ENCODE data around the gene KRR1. TPM values are rescaled to one million over a fixed set of nuclear protein-coding genes. Genes with fewer than 3 reads are reported as not detected.

KRR1 gene
- total RNA-seq, 1 experiment from 2014 or later = 192 TPM

- TF ChIP-seq FOSL1 (IDR thresholded peaks at IDR 0.05; ENCODE audit: low read depth) = no peak
- TF ChIP-seq SRF (IDR thresholded peaks at IDR 0.05; ENCODE audit: low read depth) = no peak
- TF ChIP-seq JUND (IDR thresholded peaks at IDR 0.05) = no peak
- no peak for TF ChIP-seq CEBPB (IDR thresholded peaks at IDR 0.05; ENCODE audit: low read depth)
- no peak for TF ChIP-seq REST (IDR thresholded peaks at IDR 0.05; ENCODE audit: low read depth)
- no peak for TF ChIP-seq SIN3A (IDR thresholded peaks at IDR 0.05; ENCODE audit: low read depth)
These were observed 58.6 kb downstream of the KRR1 start (continued) for GRCh38 chr12:75452675-75453330.

GRCh38 chr12:75447691-75448393 lies 63.6 kb downstream of the KRR1 start:
- H3K79me2 ChIP-seq (ENCODE audit: insufficient read depth, low read length) = no peaks in the 10 kb centered on the region
- ChIA-PET POLR2A (no interaction called here), CTCF (no interaction called here), RAD21 (ENCODE audit: low non-redundant PET in 1 of 2, low total read pairs in 2 of 2, uncharacterized antibody in 2 of 2, unreplicated experiment in 2 of 2) (no interaction called here)
- H3K4me3 ChIP-seq (replicated peaks in 1 of 2; ENCODE audit: low read depth in 1 of 2, low read length in 2 of 2) = no peak overlapping the region
- H3K9me2 ChIP-seq (ENCODE audit: insufficient read depth) = no peaks in the 10 kb centered on the region
- H3K36me3 ChIP-seq (ENCODE audit: control insufficient read depth in 1 of 2, insufficient read depth in 2 of 2, low read length in 2 of 2) = no peaks in the 10 kb centered on the region
- peak overlapping the region; percentile 36; the same call in 1 of the 2 replicates for H3K4me2 ChIP-seq (ENCODE audit: low read length)
- intact Hi-C loops (cut with micrococcal nuclease) = no loop called here
- no peaks in the 10 kb centered on the region; a peak in 1 of 4 replicates for H3K9me3 ChIP-seq (ENCODE audit: control insufficient read depth in 1 of 2, insufficient read depth in 1 of 2, low read depth in 1 of 2, low read length in 2 of 2)
- no TSS peak for BruUV-seq (replicated peaks)
- no peak overlapping the region for H3K9ac ChIP-seq (ENCODE audit: low read length)
- H2AFZ ChIP-seq (ENCODE audit: low read depth, low read length, poor library complexity, severe bottlenecking) = no peak overlapping the region
- no peaks in the 10 kb centered on the region for H4K20me1 ChIP-seq (ENCODE audit: insufficient read depth)
- DNase-seq (ENCODE audit: low read depth, low spot score) (no peak), ATAC-seq (no peak)
- H3K4me1 ChIP-seq (ENCODE audit: control insufficient read depth in 1 of 2, insufficient read depth in 2 of 2, low read length in 2 of 2) = peaks cover 0 to 21% of the 10 kb centered on the region in 2 experiments; a peak in 3 of 4 replicates
- H3K27me3 ChIP-seq (ENCODE audit: insufficient read depth, low read length) = no peaks in the 10 kb centered on the region
- no peak overlapping the region for H3K27ac ChIP-seq (ENCODE audit: low read depth, low read length)
- TF ChIP-seq FOSL1 (IDR thresholded peaks at IDR 0.05; ENCODE audit: low read depth) = no peak
- no peak for TF ChIP-seq RAD21 (IDR thresholded peaks at IDR 0.05; ENCODE audit: low read depth)
- TF ChIP-seq TCF7L2 (IDR thresholded peaks at IDR 0.05; ENCODE audit: borderline replicate concordance, extremely low read depth, insufficient read depth, insufficient read length) = no peak
- TF ChIP-seq EZH2phosphoT487 (IDR thresholded peaks at IDR 0.05; ENCODE audit: borderline replicate concordance) = no peak
- TF ChIP-seq ZBTB33 (IDR thresholded peaks at IDR 0.05; ENCODE audit: extremely low read depth, insufficient replicate concordance, low read length) = no peak
- TF ChIP-seq SP1 (IDR thresholded peaks at IDR 0.05; ENCODE audit: low read depth) = no peak
- TF ChIP-seq MAX (IDR thresholded peaks at IDR 0.05) = no peak
- no peak for TF ChIP-seq ZNF274 (IDR thresholded peaks at IDR 0.05; ENCODE audit: low read depth, low read length)
- TF ChIP-seq SIN3A (IDR thresholded peaks at IDR 0.05; ENCODE audit: low read depth) = no peak
- TF ChIP-seq CTCF (IDR thresholded peaks at IDR 0.05 in 2 of 3, conservative IDR thresholded peaks at IDR 0.05 in 1 of 3; ENCODE audit: borderline replicate concordance in 1 of 3, insufficient read depth in 1 of 3, low read depth in 2 of 3, low read length in 2 of 3) = no peak
- no peak for TF ChIP-seq ATF3 (IDR thresholded peaks at IDR 0.05)
- no peak for TF ChIP-seq CBX3 (IDR thresholded peaks at IDR 0.05; ENCODE audit: low read depth)

Data from HCT116 (cell line).